Adrenal gland (tissue), 5 donors: ENCODE measurements around the gene TEX29.

ENCODE experiments used
- CTCF ChIP-seq, 6 experiments: fragments of 450-650 bp in 4 of 6; fragments of 200-600 bp in 2 of 6; sonication (generic) in 1 of 6; IDR thresholded peaks; 1 replicate in 5 of 6; 2 replicates in 1 of 6; pipeline versions ENCODE4 v1.5.1 to v1.8.0; 2016 to 2021; ENCODE audit warnings: antibody characterized with exemption in 6 of 6, mild to moderate bottlenecking in 2 of 6, moderate library complexity in 1 of 6
- POLR2A ChIP-seq, 2 donors: fragments of 450-650 bp; IDR thresholded peaks; one replicate each; pipeline ENCODE4 v1.6.1; 2017; ENCODE audit warnings: antibody characterized with exemption in 2 of 2, mild to moderate bottlenecking in 2 of 2, moderate library complexity in 1 of 2
- donor health status: DM: no; HTN: no; CAD: no.

DNA sequence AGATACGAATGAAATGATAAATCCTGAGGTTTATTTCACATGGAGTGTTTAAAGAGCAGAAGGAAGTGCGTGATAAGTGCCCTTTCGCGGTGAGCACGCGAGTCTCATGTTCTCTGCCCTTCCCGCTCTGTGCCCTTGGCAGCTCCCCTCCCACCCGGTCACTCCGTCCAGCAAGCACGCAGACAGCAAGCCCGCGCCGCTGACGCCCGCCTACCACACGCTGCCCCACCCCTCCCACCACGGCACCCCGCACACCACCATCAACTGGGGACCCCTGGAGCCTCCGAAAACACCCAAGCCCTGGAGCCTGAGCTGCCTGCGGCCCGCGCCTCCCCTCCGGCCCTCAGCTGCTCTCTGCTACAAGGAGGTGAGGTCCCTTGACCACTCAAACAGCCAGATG is 37.4 kb upstream of the TEX29 start:
- no peak for TF ChIP-seq CTCF (IDR thresholded peaks at IDR 0.05)
- TF ChIP-seq POLR2A (IDR thresholded peaks at IDR 0.05) = no peak
